Ovary (tissue), 9 donors: Measurements from ENCODE around the gene DOCK10. TPM values are rescaled to one million over a fixed set of nuclear protein-coding genes. Genes with fewer than 3 reads are reported as not detected.

Experiments
- DNase-seq, 5 donors: peaks; one replicate each; pipeline ENCODE4 v3.0.0-alpha.2; 2019 to 2020
- H3K27ac ChIP-seq, 2 donors: fragments of 200-600 bp; one replicate each; pipeline versions ENCODE4 v1.5.1 to v1.8.0; 2019 to 2022
- H3K27me3 ChIP-seq: fragments of 200-600 bp; one replicate; pipeline ENCODE4 v1.8.0; 2022
- H3K36me3 ChIP-seq: fragments of 200-600 bp; sonication (generic); one replicate; pipeline ENCODE4 v1.5.1; 2019
- H3K4me1 ChIP-seq: one replicate; pipeline ENCODE4 v1.8.1; 2013; ENCODE audit warnings: mild to moderate bottlenecking, moderate library complexity; ENCODE audit not compliant: insufficient read depth
- H3K4me3 ChIP-seq: fragments of 200-600 bp; sonication (generic); one replicate; pipeline ENCODE4 v1.5.1; 2017
- H3K9me3 ChIP-seq, 2 donors: fragments of 200-600 bp in 1 of 2; sonication (generic) in 1 of 2; one replicate each; pipeline versions ENCODE4 v1.5.1 to v1.8.1; 2013 to 2019; ENCODE audit warnings: mild to moderate bottlenecking in 1 of 2, moderate library complexity in 1 of 2
- CTCF ChIP-seq, 3 donors: fragments of 450-650 bp in 2 of 3; fragments of 200-600 bp in 1 of 3; IDR thresholded peaks; one replicate each; pipeline versions ENCODE4 v1.5.1 to v1.8.0; 2016 to 2022; ENCODE audit warnings: antibody characterized with exemption in 3 of 3, mild to moderate bottlenecking in 1 of 3
- EP300 ChIP-seq: sonication (generic); formaldehyde crosslinking; IDR thresholded peaks from one replicate; pipeline ENCODE4 v1.6.1; 2017; ENCODE audit warnings: antibody characterized with exemption
- POLR2A ChIP-seq: fragments of 450-650 bp; IDR thresholded peaks from one replicate; pipeline ENCODE4 v1.6.1; 2017; ENCODE audit warnings: antibody characterized with exemption, mild to moderate bottlenecking, moderate library complexity
- WGBS, 3 donors: extraction: QIAGEN DNeasy Blood & Tissue Kit in 1 of 3; methylation state at CpG; one replicate each; pipeline versions ENCODE4 v1.1.5 to v1.1.7; 2013 to 2017; 5-methylcytosine and 5-hydroxymethylcytosine counted together
- intact Hi-C, 4 donors: fragments of 100-400 bp; cut with DNase I; formaldehyde crosslinking; loops; one replicate each; pipeline versions ENCODE4 v1.11.0 to v1.15.1; 2022 to 2023
- polyA plus RNA-seq, 2 donors: library from polyadenylated mRNA; stranded (reverse); fragments of 200-250 nt in 1 of 2; fragments of 350-450 nt in 1 of 2; fragmentation: Illumina TruSeq in 1 of 2; extraction: RNeasy Lipid Tissue Mini Kit (QIAGEN cat#74804) in 1 of 2; gene quantifications; one replicate each; pipeline ENCODE4 v1.2.3, GENCODE V29; 2013 to 2014
- total RNA-seq, 7 donors: library from RNA; depleted of rRNA in 2 of 7; stranded (reverse); fragments of >200 nt in 2 of 7; fragmentation: NEBNext Ultra II Directional in 3 of 7; extraction: Animal tissue kit (Norgen Biotek cat#: 25700) in 3 of 7; gene quantifications; one replicate each; pipeline versions ENCODE4 v1.1.0 to v1.2.4, GENCODE V29; 2016 to 2023
- donor health status: DM: no; HTN: no; CAD: no; lungs with moderate emphysema.
- donor health status: DM: no; HTN: no; CAD: no.
- donor health status: Bipolar disorder and iron deficiency.
- donor health status: DM: yes; HTN: yes; CAD: no.
- donor health status: DM: no; HTN: no; CAD: no.
- donor health status: DM: yes; HTN: yes; CAD: no.

The DOCK10 gene
- total and polyA plus RNA-seq, 9 donors: 15.3 to 42.5 (median 31.2) TPM

- Histone ChIP-seq H3K27ac (no peak overlapping the region), H3K4me3 (no peak overlapping the region), H3K4me1 (peaks cover 2% of the 10 kb centered on the region), H3K9me3 (no peaks in the 10 kb centered on the region), H3K27me3 (no peaks in the 10 kb centered on the region), H3K36me3 (no peaks in the 10 kb centered on the region)
- TF ChIP-seq EP300: no peak
- no peak for TF ChIP-seq POLR2A
- TF ChIP-seq CTCF (IDR thresholded peaks at IDR 0.05): no peak
- 37 to 39% (median 38%) methylated on average over 3 of the region's 3 CpGs for WGBS, 3 donors
- intact Hi-C loops: no loop called here
- no peak for DNase-seq
Measured at GRCh38 chr2:224869601-224870233, 172.6 kb downstream of the DOCK10 start.

- H3K4me3 ChIP-seq: no peak overlapping the region
- H3K36me3 ChIP-seq: no peaks in the 10 kb centered on the region
- no peak for DNase-seq
- TF ChIP-seq CTCF (IDR thresholded peaks at IDR 0.05) (no peak), EP300 (no peak), POLR2A (no peak)
- no peaks in the 10 kb centered on the region for H3K27me3 ChIP-seq
- intact Hi-C loops: no loop called here
- 74 to 79% (median 79%) methylated on average over 2 of the region's 2 CpGs for WGBS, 3 donors
- H3K27ac ChIP-seq: no peak overlapping the region
- peaks cover 2% of the 10 kb centered on the region for H3K4me1 ChIP-seq
- no peaks in the 10 kb centered on the region for H3K9me3 ChIP-seq
Measured at GRCh38 chr2:224865016-224865415, 177.3 kb downstream of the DOCK10 start.

GRCh38 chr2:224861266-224861665 lies 181.0 kb downstream of the DOCK10 start:
- Histone ChIP-seq H3K27ac (no peak overlapping the region), H3K36me3 (no peaks in the 10 kb centered on the region), H3K27me3 (no peaks in the 10 kb centered on the region), H3K9me3 (no peaks in the 10 kb centered on the region), H3K4me1 (no peaks in the 10 kb centered on the region), H3K4me3 (no peak overlapping the region)
- no peak for TF ChIP-seq CTCF (IDR thresholded peaks at IDR 0.05)
- no peak for TF ChIP-seq EP300
- TF ChIP-seq POLR2A: no peak
- WGBS, 3 donors: 67 to 71% (median 69%) methylated on average over 4 of the region's 4 CpGs
- no peak for DNase-seq
- intact Hi-C loops: no loop called here

GRCh38 chr2:224860786-224861185 lies 181.5 kb downstream of the DOCK10 start:
- H3K27me3 ChIP-seq: no peaks in the 10 kb centered on the region
- H3K36me3 ChIP-seq: no peaks in the 10 kb centered on the region
- TF ChIP-seq POLR2A: no peak
- TF ChIP-seq EP300: no peak
- TF ChIP-seq CTCF (IDR thresholded peaks at IDR 0.05): no peak
- H3K4me3 ChIP-seq: no peak overlapping the region
- no peak for DNase-seq
- H3K9me3 ChIP-seq: no peaks in the 10 kb centered on the region
- H3K27ac ChIP-seq: no peak overlapping the region
- intact Hi-C loops: no loop called here
- no peaks in the 10 kb centered on the region for H3K4me1 ChIP-seq
